ENCODE measurements around the gene DAPP1. TPM values are rescaled to one million over a fixed set of nuclear protein-coding genes. Genes with fewer than 3 reads are reported as not detected.

DAPP1 gene
- total RNA-seq, 1 donor from 2014 or later = 18.3 TPM

Other genes starting within 250 kb of the DAPP1 start
- under 0.01 TPM in 1 of 2 replicates, not detected in the other for gene MTTP, start 242.0 kb upstream of the DAPP1 start, total RNA-seq
- gene C4orf54, start 159.0 kb upstream of the DAPP1 start, total RNA-seq = 0.07 TPM in 1 of 2 replicates, not detected in the other
- 22.2 and 37.0 TPM in 2 replicates for gene LAMTOR3, start 77.6 kb downstream of the DAPP1 start, total RNA-seq
- gene DNAJB14, start 129.8 kb downstream of the DAPP1 start, total RNA-seq = 14.5 and 15.1 TPM in 2 replicates
- gene H2AZ1, start 133.4 kb downstream of the DAPP1 start, total RNA-seq = 703 and 1,257 TPM in 2 replicates